NCI-H1417 treated with DMSO at 0.1 percent for 48 hours (cell line): Measurements from ENCODE around the gene PARVB.
"Not testable (repeated sequence)": the region's sequence is repeated elsewhere in the genome, so short reads cannot be mapped to it uniquely, and the experiment has no call there.

Experiments used
- DNase-seq: peaks from one replicate; lab custom pipeline; 2025; lab: John Stamatoyannopoulos, UW

PARVB gene

GRCh38 chr22:44056649-44057048, 32.5 kb downstream of the PARVB start:
- DNase-seq = not testable (repeated sequence)

DNA sequence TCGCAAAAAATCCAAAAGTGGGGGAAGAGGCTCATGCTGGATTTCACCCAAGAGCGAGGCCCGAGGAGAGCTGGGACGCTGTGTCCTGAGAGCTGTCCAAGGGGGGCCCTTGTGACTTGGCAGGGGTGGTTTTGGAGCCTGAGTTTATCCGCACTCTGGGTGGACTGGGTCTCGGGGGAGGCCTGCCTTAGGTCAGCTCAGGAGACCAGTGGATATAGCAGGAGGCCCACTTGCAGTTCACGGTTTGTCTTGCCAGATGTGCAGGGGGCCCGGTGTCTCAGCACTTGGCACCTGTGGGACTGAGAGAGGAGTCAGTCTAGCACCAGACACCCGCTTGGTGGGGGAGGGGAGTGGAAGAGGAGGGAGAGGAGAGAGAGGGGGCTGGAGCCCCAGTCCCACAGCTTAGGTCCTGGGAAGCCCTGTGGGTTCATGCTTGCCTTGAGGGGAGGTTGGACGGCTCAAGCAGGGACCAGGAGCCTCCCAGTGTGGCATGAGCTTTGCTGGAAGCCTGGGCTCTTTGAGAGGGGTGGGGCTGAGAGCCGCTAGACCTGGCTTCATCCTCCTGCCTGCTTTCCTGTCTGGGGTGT, 33.4 kb downstream of the PARVB start:
- no peak for DNase-seq

DNA sequence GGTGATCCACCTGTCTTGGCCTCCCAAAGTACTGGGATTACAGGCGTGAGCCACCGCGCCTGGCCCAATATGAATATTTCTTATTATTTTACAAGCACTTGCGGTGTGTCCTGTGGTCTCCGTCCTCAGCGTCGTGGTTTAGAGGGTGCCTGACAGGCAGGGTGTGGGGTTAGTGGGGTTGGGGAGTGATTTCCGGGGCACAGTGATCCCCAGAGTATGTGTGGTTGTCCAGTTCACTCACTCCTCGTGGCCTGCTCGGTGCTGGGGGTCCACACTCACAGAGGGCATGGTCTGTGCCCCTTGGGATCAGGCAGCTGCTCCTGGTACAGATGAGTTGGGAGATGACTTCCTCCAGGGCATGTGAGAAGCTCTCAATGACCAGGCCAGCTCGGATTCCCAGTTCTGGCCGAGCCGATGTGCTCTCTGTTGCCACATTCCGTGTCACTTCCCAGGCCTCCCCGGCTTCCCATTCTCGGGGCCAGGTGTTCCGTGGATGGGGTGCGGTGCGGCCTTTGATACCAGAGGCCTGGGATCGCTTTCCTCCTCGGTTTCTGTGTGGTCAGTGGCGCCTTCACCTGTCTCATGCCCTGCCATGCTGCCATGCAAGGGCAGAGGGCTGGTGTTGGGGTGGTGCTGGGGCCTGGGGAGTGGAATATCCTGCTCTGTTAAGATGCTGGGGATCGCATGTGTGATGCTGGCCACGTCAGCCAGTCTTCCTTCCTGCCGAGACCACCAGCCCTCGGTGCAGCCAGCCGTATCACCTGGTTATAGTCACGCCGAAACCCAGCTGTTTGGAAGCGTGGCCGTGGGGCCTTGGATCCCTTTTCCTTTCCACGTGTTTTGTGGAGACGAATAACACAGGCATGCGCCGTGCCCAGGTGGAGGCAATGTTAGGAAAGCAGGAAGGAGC, 39.6 kb downstream of the PARVB start:
- DNase-seq = no peak

- DNase-seq = no peak
Measured at GRCh38 chr22:44067033-44067432, 42.9 kb downstream of the PARVB start.

- DNase-seq = no peak
Measured at GRCh38 chr22:44067901-44068300, 43.8 kb downstream of the PARVB start.

GRCh38 chr22:44068422-44069191, 44.5 kb downstream of the PARVB start:
- no peak for DNase-seq

GRCh38 chr22:44070029-44070428, 45.9 kb downstream of the PARVB start:
- no peak for DNase-seq

- DNase-seq = no peak
Measured at GRCh38 chr22:44071781-44072326, 47.8 kb downstream of the PARVB start.

DNA sequence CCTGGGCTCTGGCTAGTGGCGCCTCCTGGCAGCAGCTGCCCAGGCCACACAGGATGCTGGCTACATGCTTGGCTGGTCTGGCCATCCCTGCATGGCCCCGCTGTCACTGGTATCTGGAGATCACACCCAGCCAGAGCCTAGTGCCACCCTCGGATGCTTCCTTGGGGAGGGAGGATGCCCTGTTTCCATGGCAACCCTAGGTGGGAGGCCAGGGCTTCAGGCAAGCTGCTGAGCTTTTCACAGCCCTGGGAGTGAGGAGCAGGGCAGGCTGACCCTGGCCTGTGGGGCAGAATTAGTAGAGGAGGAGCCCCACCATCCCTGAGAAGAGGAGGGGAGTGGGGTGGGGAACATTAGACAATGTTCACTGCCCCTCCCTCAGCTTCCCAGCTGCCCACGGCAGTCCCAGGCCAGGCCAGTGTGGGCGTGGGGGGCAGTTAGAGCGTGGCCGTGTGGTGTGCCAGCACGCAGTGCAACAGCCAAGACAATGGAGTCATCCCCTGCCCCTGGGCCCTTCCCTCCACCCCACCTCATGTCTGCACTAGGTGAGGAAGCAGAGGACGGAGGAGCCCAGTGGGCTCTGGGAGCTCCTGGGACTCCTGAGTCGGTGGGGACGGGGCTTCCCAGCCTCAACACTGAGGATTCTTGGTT, 50.4 kb downstream of the PARVB start:
- DNase-seq = no peak

- no peak for DNase-seq
Measured at GRCh38 chr22:44075022-44075421, 50.9 kb downstream of the PARVB start.

DNA sequence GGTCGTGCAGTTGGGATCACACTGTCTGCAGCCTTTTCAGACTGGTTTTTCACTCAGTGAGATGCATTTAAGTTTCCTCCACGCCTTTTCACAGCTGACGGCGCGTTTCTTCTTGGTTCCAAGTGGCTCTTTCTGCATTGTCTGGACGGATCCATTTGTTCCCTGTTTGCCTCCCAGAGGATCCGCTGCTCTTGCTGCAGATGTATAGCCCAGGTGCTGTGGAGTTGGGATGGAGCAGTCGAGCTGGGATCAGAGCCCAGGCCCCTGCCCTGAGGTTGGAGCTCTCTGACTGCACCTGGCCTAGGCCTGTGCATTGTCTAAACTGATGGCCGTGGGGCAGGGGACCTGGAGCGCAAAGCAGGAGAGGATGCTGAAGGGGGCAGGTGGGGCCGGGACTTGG, 51.6 kb downstream of the PARVB start:
- DNase-seq = no peak

GRCh38 chr22:44076825-44077224, 52.7 kb downstream of the PARVB start:
- no peak for DNase-seq

DNA sequence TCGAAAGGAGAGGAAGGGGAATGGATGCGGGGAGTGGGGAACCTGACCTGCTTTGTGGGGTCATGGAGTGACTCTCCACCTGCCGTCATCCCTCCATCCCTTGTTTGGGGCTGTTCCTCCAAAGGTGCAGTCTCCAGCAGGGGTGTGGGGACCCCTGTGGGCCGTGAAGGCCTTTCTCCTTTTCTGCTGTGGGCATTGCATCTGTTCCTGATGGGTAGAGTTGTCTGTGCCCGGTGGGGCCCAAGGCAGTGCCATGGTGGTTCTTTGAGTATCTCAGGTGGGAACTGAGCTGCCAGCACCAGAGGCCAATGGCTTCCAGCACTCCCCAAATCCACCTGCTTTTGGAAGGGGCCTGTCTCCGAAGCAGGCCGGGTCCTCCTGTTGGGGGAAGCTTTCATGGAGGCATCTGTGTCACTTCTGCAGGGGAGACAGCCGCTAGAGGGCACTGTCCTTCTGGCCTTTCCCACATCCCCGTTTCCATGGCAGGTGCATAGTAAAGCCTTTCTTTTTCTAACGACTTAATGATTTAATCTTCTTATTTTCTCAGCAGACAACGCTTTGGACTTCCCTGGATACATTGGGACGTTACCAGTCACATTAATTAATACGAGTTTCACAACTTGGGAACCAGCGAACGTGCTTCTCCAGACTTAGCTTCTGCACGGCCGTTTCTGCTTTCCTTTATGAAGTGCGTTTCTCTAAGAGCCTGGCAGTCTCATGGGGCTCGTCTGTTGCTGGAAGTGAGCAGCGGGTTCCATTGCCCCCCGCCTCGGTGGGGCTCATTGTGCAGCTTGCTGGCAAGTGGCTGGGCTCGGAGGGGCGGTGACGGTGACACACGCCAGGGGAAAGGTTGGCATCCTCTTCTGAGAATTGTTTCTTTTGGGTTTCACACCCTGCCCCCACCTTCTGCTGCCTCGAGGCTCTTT, 57.1 kb downstream of the PARVB start:
- no peak for DNase-seq

DNA sequence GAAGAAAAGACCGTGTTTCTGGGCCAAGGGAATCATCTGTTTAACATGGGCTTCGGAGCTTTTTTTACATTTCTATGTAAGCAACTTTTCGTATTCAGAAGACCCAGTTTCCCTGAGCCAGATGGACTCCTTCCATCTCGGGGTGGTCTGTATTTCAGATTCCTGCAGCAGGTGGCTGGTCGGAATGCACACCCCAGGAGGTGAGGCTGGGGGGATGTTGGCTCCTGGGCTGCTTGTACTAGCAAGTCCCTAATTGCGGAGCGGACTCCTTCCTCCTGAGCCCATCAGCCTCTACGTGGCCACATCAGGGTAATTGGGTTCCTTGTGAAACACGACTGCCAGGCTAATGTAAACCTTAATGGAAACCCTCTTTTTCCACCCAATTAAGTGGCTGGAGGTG, 58.7 kb downstream of the PARVB start:
- DNase-seq = no peak

DNA sequence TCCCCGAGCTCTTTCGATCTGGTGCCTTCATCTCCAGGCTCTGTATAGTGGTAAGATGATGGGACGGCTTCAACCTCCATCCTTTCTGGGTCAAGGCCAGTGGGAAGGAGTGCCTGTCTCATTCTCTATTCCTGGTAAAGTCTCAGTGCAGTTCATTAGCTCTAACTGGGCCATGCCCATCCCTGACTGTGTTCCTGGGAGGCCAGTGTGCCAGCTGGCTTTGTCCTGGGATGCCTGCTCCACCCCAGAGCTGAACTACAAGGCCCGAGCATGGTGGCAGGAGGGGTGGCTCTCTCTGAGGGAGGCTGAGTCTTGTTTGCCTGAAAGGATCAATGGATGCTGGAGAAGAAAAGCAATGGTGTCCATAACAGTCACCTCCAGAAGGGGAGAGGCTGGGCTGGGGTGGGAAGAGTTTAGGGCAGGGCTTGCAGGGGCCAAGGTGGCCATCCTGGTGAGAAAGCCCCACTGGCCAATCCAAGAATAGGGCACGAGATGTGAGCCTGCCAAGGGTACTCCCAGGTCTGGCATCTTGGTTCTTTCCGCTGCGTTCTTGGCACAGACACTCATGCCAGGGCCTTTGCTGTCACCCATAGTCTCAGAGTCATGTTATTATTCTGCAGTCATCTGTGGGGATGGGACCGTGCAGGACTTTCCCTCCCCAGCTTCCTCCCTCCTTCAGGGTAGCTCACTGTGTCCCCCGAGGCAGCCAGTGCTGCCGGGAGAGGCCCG, 60.1 kb downstream of the PARVB start:
- DNase-seq = no peak

- no peak for DNase-seq
Measured at GRCh38 chr22:44085743-44086270, 61.7 kb downstream of the PARVB start.

- DNase-seq = no peak
Measured at GRCh38 chr22:44086271-44087088, 62.4 kb downstream of the PARVB start.

GRCh38 chr22:44087089-44087430, 63.0 kb downstream of the PARVB start:
- DNase-seq = no peak

DNA sequence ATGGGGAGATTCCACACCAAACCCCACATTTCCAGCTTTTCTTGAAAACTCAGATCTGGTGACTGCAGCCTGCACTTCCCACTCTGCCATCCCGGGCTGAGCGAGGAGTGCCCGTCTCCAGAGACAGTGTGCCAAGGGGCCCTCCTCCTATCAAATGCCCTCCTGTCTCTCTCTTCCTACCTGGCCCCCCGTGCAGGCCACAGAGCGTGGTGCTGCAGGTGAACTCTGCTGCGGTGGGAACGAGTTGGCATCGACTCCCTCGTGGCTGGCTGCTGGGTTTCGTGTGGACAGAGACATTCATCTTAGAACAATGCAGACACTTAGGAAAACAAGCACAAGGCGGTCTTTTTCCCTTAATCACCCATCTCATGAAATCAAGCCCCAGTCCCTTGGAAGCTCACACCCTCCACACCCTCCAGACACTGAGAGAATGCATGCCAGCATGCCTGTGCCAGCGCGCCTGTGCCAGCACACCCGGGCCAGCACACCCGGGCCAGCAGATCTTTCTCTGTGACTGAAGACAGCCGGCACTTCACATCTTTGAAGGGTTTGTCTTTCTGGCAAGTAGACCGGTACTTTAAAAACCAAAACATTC, 65.0 kb downstream of the PARVB start:
- DNase-seq = no peak
